ENCODE data around the gene TBCK. TPM values are rescaled to one million over a fixed set of nuclear protein-coding genes. Genes with fewer than 3 reads are reported as not detected.
A peak's percentile ranks its signal among the peaks of the same experiment; 100 is the strongest.
"Not testable (repeated sequence)": the region's sequence is repeated elsewhere in the genome, so short reads cannot be mapped to it uniquely, and the experiment has no call there.

The TBCK gene
- polyA plus RNA-seq, 3 donors from 2014 or later = 7.2 to 19.5 (median 13.8) TPM

DNA sequence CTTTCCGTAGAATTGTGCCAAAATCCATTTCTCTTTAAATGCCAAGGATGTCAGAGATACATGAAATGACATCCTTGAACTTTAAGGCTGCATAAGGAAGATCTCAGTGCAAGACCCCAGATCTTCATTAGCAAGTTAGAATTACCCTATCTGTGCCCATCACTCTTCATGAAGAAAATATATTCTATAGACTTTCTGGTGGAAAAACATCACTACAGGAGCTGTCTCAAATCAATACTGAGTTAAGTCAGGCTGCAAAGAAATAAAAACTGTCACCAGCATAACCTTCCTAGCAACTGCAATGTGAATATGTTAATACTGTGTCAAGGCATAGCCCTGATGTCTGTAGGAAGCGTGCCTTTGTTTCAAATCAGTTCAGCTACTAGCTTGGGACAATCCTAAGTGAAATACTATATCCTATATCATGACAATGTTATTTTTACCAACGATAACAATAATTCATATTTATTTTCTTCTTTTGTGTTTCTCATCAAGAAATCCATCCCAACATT is 173.3 kb downstream of the TBCK start:
- DNase-seq = no peak
- Mint-ChIP-seq H3K27ac (no peak overlapping the region), H3K4me1 (no peaks in the 10 kb centered on the region), H3K36me3 (peaks cover 20 to 30% (median 26%) of the 10 kb centered on the region in 3 donors), H3K27me3 (ENCODE audit: low read depth in 3 of 3) (peaks cover 0 to 1% (median 0%) of the 10 kb centered on the region in 3 donors), H3K4me3 (no peak overlapping the region), H3K9me3 (peaks cover 0 to 20% (median 14%) of the 10 kb centered on the region in 6 donors)

DNA sequence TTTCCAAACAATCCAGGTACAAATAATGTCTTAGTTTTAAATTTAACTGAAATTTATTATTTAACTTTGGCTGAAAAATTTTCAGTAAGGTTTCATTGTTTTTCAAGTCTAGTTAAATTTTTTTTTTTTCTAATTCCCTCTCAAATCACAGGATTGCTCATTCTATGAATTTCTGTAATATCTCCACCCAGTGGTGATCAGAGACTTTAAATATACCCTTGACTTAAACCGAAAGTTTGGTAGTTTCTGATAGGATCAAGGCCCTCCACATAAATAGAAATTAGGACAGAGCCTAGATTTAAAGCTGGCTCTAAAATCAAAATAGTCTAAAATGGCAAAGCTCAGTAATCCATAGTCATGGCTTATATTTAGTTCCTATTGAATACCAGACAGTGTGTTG is 175.4 kb downstream of the TBCK start:
- no peak for DNase-seq
- Mint-ChIP-seq H3K9me3 (peaks cover 0 to 2% (median 1%) of the 10 kb centered on the region in 6 donors), H3K36me3 (peaks cover 5 to 13% (median 10%) of the 10 kb centered on the region in 3 donors), H3K4me3 (no peak overlapping the region), H3K27me3 (ENCODE audit: low read depth in 3 of 3) (peaks cover 0 to 1% (median 0%) of the 10 kb centered on the region in 3 donors), H3K4me1 (peaks cover 0 to 4% of the 10 kb centered on the region in 2 donors), H3K27ac (no peak overlapping the region)

DNA sequence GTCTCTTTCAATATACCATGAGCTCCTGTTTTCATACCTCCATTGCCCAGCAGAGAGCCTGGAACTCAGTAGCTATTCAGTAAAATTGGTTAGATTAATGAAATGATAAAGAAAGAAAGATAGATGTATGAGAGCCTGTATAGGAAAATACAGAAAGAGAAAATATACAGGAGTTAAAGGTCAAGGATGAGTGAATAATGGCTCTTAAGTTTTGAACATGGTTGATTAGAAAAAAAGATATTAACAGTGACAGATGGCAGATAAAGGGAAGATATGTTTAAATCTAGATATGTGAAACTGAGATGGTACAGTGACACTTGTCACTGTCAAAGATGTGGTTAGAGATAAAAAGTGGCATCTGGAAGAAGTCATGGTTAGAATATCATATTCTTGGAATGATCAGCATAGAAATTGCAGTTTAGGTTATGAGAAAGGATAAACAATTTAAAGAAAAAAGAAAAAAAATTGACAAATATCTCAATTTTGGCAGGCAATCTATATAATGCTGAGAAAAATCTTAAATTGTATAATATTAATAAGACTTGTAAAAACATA is 179.2 kb downstream of the TBCK start:
- H3K4me1 Mint-ChIP-seq = peaks cover 0 to 4% of the 10 kb centered on the region in 2 donors
- peak overlapping the region in 1 of 6 donors; percentile 9 for H3K27ac Mint-ChIP-seq
- H3K27me3 Mint-ChIP-seq (ENCODE audit: low read depth in 3 of 3) = peaks cover 0 to 1% (median 0%) of the 10 kb centered on the region in 3 donors
- H3K4me3 Mint-ChIP-seq = no peak overlapping the region
- H3K36me3 Mint-ChIP-seq = peaks cover 15 to 17% (median 15%) of the 10 kb centered on the region in 3 donors
- peaks cover 0 to 7% (median under 1%) of the 10 kb centered on the region in 6 donors for H3K9me3 Mint-ChIP-seq
- DNase-seq = no peak

DNA sequence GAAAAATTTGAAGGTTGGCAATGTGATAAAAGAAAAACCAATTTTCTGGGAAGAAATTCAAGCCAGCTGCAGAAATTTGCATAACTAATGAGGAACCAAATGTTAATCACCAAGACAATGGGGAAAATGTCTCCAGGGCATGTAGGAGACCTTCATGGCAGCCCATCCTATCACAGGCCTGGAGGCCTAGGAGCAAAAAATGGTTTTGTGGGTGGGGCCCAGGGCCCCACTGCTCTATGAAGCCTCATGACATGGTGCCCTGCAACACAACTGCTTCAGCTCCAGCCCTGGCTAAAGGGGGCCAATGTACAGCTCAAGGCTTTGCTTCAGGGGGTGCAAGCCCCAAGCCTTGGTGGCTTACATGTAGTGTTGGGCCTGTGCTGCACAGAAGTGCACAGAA is 184.0 kb downstream of the TBCK start:
- Mint-ChIP-seq H3K27me3 (ENCODE audit: low read depth in 3 of 3) (peaks cover 0 to 2% (median 0%) of the 10 kb centered on the region in 3 donors), H3K4me3 (no peak overlapping the region), H3K4me1 (peaks cover 0 to 4% of the 10 kb centered on the region in 2 donors), H3K36me3 (peaks cover 20 to 29% (median 26%) of the 10 kb centered on the region in 3 donors), H3K9me3 (peaks cover 0 to 13% (median 4%) of the 10 kb centered on the region in 6 donors), H3K27ac (no peak overlapping the region)
- DNase-seq = no peak

- DNase-seq = no peak
- Mint-ChIP-seq H3K27ac (no peak overlapping the region), H3K27me3 (ENCODE audit: low read depth in 3 of 3) (peaks cover 0 to 2% (median 0%) of the 10 kb centered on the region in 3 donors), H3K4me3 (no peak overlapping the region), H3K4me1 (no peaks in the 10 kb centered on the region), H3K9me3 (peaks cover 0 to 3% (median 0%) of the 10 kb centered on the region in 6 donors), H3K36me3 (peaks cover 7 to 29% (median 13%) of the 10 kb centered on the region in 3 donors)
Observed at GRCh38 chr4:106126062-106126461, 189.9 kb downstream of the TBCK start.

DNA sequence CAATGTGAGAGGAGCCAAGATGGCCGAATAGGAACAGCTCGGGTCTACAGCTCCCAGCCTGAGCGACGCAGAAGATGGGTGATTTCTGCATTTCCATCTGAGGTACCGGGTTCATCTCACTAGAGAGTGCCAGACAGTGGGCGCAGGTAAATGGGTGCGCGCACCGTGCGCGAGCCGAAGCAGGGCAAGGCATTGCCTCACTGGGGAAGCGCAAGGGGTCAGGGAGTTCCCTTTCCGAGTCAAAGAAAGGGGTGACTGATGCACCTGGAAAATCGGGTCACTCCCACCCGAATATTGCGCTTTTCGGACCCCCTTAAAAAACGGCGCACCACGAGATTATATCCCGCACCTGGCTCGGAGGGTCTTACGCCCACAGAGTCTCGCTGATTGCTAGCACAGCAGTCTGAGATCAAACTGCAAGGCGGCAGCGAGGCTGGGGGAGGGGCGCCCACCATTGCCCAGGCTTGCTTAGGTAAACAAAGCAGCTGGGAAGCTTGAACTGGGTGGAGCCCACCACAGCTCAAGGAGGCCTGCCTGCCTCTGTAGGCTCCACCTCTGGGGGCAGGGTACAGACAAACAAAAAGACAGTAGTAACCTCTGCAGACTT is 196.0 kb downstream of the TBCK start:
- H3K27me3 Mint-ChIP-seq (ENCODE audit: low read depth in 3 of 3) = not testable (repeated sequence)

DNA sequence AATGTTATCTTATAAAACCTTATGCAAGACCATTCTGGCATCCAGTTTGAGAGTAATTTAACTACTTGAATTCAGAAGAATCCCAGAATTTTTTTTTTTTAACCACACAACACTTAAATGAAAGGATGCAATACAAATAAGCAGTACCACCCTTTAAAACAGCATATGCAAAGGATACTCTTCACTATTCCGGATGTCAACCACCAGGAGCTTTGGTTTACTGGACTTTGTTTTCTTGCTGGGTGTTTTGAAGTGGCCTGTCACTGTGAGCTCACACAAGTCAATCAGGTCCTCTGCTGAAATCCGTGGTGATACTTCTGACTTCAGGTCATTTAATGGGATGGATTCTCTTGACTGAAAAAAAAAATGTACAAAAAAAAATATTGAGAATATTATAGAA is 200.0 kb downstream of the TBCK start:
- peaks cover 51 to 53% (median 53%) of the 10 kb centered on the region in 3 donors for H3K36me3 Mint-ChIP-seq
- H3K9me3 Mint-ChIP-seq = peaks cover 8 to 28% (median 20%) of the 10 kb centered on the region in 6 donors
- no peaks in the 10 kb centered on the region for H3K27me3 Mint-ChIP-seq (ENCODE audit: low read depth in 3 of 3)
- DNase-seq = no peak
- no peaks in the 10 kb centered on the region for H3K4me1 Mint-ChIP-seq
- H3K4me3 Mint-ChIP-seq = no peak overlapping the region
- no peak overlapping the region for H3K27ac Mint-ChIP-seq

More for the DNA sequence above, 196.0 kb downstream of the TBCK start:
- H3K4me3 Mint-ChIP-seq, H3K27ac Mint-ChIP-seq, H3K4me1 Mint-ChIP-seq, H3K9me3 Mint-ChIP-seq, DNase-seq: not testable (repeated sequence)
- peaks cover 11 to 21% (median 16%) of the 10 kb centered on the region in 3 donors for H3K36me3 Mint-ChIP-seq

DNA sequence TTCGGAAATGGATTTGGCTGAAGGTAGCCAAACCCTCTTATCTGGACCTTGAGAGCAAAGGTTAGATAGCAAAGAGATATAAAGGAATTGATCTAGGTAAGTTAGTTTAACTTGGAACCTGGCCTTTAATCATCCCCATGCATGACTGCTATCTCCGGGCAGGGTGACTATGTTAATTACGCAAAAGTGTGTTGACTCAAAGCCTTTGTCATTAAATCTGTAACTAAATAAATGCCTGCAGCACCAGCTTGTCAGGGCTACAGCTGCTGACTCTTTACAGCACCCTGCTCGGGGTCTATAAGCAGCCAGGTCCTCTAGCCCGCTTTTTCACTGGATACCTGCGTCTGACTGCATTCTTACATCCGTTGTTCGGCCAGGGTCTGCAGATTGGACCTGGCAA is 201.7 kb downstream of the TBCK start:
- Mint-ChIP-seq H3K4me3 (no peak overlapping the region), H3K9me3 (peaks cover 8 to 45% (median 25%) of the 10 kb centered on the region in 6 donors), H3K27ac (no peak overlapping the region), H3K27me3 (ENCODE audit: low read depth in 3 of 3) (no peaks in the 10 kb centered on the region), H3K36me3 (peaks cover 65 to 70% (median 66%) of the 10 kb centered on the region in 3 donors), H3K4me1 (no peaks in the 10 kb centered on the region)
- no peak for DNase-seq

GRCh38 chr4:106111778-106112469 is 204.1 kb downstream of the TBCK start:
- not testable (repeated sequence) for H3K4me1 Mint-ChIP-seq; DNase-seq; H3K4me3 Mint-ChIP-seq; H3K27me3 Mint-ChIP-seq (ENCODE audit: low read depth in 3 of 3); H3K27ac Mint-ChIP-seq
- peaks cover 86 to 92% (median 86%) of the 10 kb centered on the region in 3 donors for H3K36me3 Mint-ChIP-seq
- peaks cover 14 to 47% (median 29%) of the 10 kb centered on the region in 6 donors for H3K9me3 Mint-ChIP-seq

GRCh38 chr4:106109929-106110328 is 206.1 kb downstream of the TBCK start:
- no peaks in the 10 kb centered on the region for H3K4me1 Mint-ChIP-seq
- no peak overlapping the region for H3K27ac Mint-ChIP-seq
- no peaks in the 10 kb centered on the region for H3K27me3 Mint-ChIP-seq (ENCODE audit: low read depth in 3 of 3)
- peaks cover 12 to 47% (median 29%) of the 10 kb centered on the region in 6 donors for H3K9me3 Mint-ChIP-seq
- no peak overlapping the region for H3K4me3 Mint-ChIP-seq
- no peak for DNase-seq
- peaks cover 82 to 97% (median 90%) of the 10 kb centered on the region in 3 donors for H3K36me3 Mint-ChIP-seq

DNA sequence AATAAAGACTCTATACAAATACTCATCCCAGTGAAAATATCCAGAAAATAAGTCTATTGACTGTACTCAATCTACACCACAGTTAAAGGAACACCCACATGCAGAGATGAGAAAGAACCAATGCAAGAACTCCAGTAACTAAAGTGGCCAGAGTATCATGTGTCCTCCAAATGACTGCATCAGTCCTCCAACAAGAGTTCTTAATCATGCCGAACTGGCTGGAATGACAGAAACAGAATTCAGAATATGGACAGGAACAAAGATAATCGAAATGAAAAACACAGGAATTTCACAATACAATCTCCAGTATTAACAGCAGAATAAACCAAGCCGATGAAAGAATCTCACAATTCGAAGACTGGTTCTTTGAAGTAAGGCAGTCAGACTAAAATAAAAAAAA is 210.3 kb downstream of the TBCK start:
- Mint-ChIP-seq H3K36me3 (peaks cover 58 to 80% (median 69%) of the 10 kb centered on the region in 3 donors), H3K27ac (no peak overlapping the region), H3K4me1 (no peaks in the 10 kb centered on the region), H3K27me3 (ENCODE audit: low read depth in 3 of 3) (no peaks in the 10 kb centered on the region), H3K9me3 (peaks cover 2 to 20% (median 10%) of the 10 kb centered on the region in 6 donors), H3K4me3 (no peak overlapping the region)
- no peak for DNase-seq

DNA sequence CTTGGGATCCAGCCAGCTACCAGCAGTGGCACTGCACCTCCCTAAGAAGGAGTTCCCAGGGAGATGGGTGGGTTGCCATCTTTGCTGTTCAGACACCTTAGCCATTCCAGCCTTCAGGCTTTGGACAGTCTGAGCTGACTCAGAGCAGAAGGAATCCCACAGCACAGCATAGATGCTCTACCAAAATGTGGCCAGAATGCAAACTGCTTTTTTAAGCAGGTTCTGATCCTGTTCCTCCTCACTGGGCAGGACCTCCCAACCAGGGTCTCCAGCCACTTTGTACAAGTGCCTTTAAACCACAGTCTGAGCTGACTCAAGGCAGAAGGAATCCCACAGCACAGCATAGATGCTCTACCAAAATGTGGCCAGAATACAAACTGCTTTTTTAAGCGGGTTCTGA is 211.7 kb downstream of the TBCK start:
- DNase-seq = no peak
- peaks cover 2 to 9% (median 4%) of the 10 kb centered on the region in 6 donors for H3K9me3 Mint-ChIP-seq
- H3K36me3 Mint-ChIP-seq = peaks cover 44 to 67% (median 61%) of the 10 kb centered on the region in 3 donors
- no peak overlapping the region for H3K4me3 Mint-ChIP-seq
- H3K27ac Mint-ChIP-seq = no peak overlapping the region
- H3K4me1 Mint-ChIP-seq = no peaks in the 10 kb centered on the region
- H3K27me3 Mint-ChIP-seq (ENCODE audit: low read depth in 3 of 3) = no peaks in the 10 kb centered on the region

DNA sequence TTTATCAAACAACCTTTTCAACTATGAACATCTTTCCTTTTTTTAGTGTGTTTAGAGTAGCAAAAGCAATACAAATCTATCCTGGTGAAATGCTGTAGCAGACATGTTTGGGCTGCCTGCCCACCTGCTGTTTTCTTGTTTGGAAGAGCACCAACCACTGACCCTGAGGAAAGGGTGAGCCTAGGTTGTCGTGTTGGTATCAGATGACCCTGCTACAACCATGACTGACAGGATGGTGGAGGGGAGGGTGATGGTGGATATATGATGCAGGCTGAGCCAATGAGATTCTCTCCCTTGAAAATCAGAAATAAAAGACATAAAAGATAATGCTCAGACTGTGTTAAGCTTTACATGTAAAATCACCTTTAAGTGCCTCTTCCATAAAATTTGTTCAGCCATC is 219.6 kb downstream of the TBCK start:
- Mint-ChIP-seq H3K4me1 (no peaks in the 10 kb centered on the region), H3K4me3 (no peak overlapping the region), H3K36me3 (peaks cover 37 to 52% (median 51%) of the 10 kb centered on the region in 3 donors), H3K27ac (no peak overlapping the region), H3K9me3 (peaks cover 0 to 7% (median 2%) of the 10 kb centered on the region in 6 donors), H3K27me3 (ENCODE audit: low read depth in 3 of 3) (no peaks in the 10 kb centered on the region)
- DNase-seq = no peak

DNA sequence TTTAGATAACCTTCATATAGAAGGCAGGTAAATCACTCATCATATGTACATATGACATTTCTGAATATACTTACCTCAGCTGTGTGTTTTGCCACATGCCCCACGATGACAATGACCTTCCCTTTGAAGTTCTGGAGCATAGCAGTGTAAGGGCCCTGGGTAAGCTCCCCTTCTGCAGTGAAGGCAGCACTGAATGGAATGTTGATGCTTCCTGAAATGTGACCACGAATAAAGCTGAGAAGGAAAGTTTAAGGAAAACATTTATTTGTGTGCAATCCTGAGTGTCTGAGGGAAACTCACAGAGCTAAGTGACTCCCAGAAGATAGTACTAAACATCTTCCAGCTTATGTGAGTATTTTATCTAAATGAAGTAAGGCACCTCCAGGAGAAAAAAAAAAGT is 220.6 kb downstream of the TBCK start:
- H3K4me1 Mint-ChIP-seq = no peaks in the 10 kb centered on the region
- DNase-seq = no peak
- H3K9me3 Mint-ChIP-seq = peaks cover 9 to 18% (median 13%) of the 10 kb centered on the region in 6 donors
- H3K27me3 Mint-ChIP-seq (ENCODE audit: low read depth in 3 of 3) = no peaks in the 10 kb centered on the region
- H3K4me3 Mint-ChIP-seq = no peak overlapping the region
- H3K27ac Mint-ChIP-seq = no peak overlapping the region
- peaks cover 45 to 62% (median 57%) of the 10 kb centered on the region in 3 donors for H3K36me3 Mint-ChIP-seq
